COR-L47 (cell line): ENCODE data around the gene TRAF3.

Experiments used
- DNase-seq: peaks from one replicate; lab custom pipeline; 2025; lab: John Stamatoyannopoulos, UW

The TRAF3 gene

DNA sequence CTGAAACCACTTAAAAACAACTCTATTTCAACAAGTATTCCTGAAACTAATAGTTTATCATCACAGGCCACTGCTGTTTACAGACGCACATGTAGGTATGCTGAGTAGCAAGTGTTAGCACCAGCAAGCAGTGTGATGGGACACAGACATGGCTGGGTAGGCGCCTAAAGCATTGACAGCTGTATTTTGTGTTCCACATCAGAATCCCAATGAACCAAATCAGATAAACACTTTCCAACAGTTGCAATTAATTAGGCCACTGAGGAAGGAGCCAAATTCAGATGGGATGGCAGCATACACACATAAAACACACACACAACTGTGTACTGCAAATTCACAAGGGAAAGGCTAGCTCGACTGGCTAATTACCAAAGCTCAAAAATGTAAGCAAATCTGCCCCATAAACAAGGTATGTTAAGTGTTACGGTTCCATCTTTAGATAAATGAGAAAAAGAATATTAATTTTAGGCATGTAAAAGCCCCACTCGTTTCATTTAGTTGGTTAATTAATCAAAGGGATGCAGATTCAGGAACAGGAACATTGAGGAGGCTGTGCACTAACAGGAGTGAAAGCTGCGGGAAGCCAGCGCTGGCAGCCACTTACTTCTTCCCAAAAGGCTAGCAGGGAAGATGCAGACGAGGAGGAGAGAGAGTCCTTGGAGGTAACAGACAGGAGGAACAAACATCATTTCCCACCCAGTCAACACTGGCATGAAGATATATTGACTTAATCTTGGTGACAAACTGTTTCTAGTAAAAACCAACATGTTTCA is 178.6 kb downstream of the TRAF3 start:
- no peak for DNase-seq

DNA sequence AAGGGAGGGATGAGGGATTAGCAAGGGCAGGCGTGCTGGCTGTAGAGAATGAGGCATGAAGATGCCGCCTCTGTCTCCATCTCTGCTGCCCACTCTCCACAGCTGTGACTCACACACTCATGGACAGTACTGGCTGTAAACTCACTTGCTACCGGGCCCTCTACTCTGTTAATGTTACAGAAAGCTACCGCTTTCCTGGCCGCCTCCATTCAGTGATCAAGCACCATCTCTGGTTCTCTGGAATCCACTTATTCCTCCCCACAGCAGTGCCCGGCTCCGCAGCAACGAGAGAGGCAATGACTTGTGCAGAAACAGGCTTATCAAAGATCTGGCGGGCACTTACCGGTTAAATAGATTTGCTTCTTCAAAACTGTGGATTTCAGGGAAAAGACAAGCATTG is 180.0 kb downstream of the TRAF3 start:
- no peak for DNase-seq

DNA sequence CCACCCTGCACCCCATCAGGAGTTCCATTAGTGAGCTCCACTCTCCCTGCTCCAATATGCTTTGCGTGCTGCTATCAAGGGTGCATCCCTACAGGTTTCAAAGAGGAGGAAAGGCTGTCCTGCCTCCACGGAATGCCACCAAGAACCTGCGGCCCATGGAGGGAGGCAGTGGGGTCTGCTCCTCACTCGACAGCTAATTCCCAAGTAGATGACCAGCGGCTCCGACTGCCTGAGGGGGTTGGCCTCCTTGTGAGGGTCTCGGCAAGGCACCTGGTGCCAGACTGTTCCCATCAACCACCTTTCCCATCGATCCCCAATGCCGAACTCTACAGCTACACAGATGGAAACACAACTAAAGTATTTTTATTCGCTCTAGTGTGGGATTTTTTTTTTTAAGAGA is 181.2 kb downstream of the TRAF3 start:
- DNase-seq, result no peak
